Small intestine (tissue), 7 donors: ENCODE measurements around the gene CTSL. TPM values are rescaled to one million over a fixed set of nuclear protein-coding genes. Genes with fewer than 3 reads are reported as not detected.
"Not testable (repeated sequence)": the region's sequence is repeated elsewhere in the genome, so short reads cannot be mapped to it uniquely, and the experiment has no call there.

ENCODE experiments used
- DNase-seq, 2 donors: peaks; one replicate each; pipeline versions ENCODE4 v3.0.0 to v3.0.0-alpha.2; 2013
- FAIRE-seq: peaks from 2 replicates; lab custom pipeline; 2012; peaks lifted over from hg19 to GRCh38; lab: Jason Lieb, UNC
- H3K27ac ChIP-seq, 3 donors: one replicate each; pipeline ENCODE4 v1.5.1; 2013; ENCODE audit warnings: low read length in 2 of 3, mild to moderate bottlenecking in 2 of 3, control low read depth in 1 of 3, inconsistent platforms in 1 of 3, low read depth in 1 of 3, moderate library complexity in 1 of 3
- H3K27me3 ChIP-seq, 3 donors: one replicate each; pipeline ENCODE4 v1.6.1; 2013; ENCODE audit warnings: low read length in 3 of 3, inconsistent platforms in 1 of 3; ENCODE audit not compliant: control insufficient read depth in 3 of 3, insufficient read depth in 3 of 3
- H3K36me3 ChIP-seq, 3 donors: one replicate each; pipeline ENCODE4 v1.6.1; 2013; ENCODE audit warnings: low read length in 3 of 3, inconsistent platforms in 1 of 3, low read depth in 1 of 3, mild to moderate bottlenecking in 1 of 3, moderate library complexity in 1 of 3; ENCODE audit not compliant: control insufficient read depth in 3 of 3, insufficient read depth in 2 of 3
- H3K4me1 ChIP-seq, 3 donors: one replicate each; pipeline ENCODE4 v1.6.1; 2013; ENCODE audit warnings: low read length in 2 of 3, inconsistent platforms in 1 of 3, low read depth in 1 of 3, mild to moderate bottlenecking in 1 of 3, moderate library complexity in 1 of 3; ENCODE audit not compliant: control insufficient read depth in 3 of 3, insufficient read depth in 2 of 3
- H3K4me3 ChIP-seq, 3 donors: one replicate each; pipeline ENCODE4 v1.5.1; 2013; ENCODE audit warnings: low read length in 3 of 3, control low read depth in 1 of 3, inconsistent platforms in 1 of 3, low read depth in 1 of 3, mild to moderate bottlenecking in 1 of 3, moderate library complexity in 1 of 3
- H3K9me3 ChIP-seq, 2 donors: one replicate each; pipeline ENCODE4 v1.6.1; 2013; ENCODE audit warnings: low read depth in 1 of 2, low read length in 1 of 2; ENCODE audit not compliant: control insufficient read depth in 2 of 2, insufficient read depth in 1 of 2
- WGBS, 3 donors: extraction: QIAGEN DNeasy Blood & Tissue Kit; methylation state at CpG; one replicate each; pipeline ENCODE4 v1.1.7; 2013; 5-methylcytosine and 5-hydroxymethylcytosine counted together
- polyA plus RNA-seq, 4 donors: library from polyadenylated mRNA; stranded (reverse) in 3 of 4; unstranded in 1 of 4; fragments of 200-250 nt in 3 of 4; fragments of 120-200 nt in 1 of 4; gene quantifications; one replicate each; pipeline versions ENCODE4 v1.2.1 to v1.2.3, GENCODE V29; 2013
- donor health status: healthy with polysubstance abuse.
- donor health status: control.
- donor health status: control.
- donor health status: Bipolar disorder and iron deficiency.
- donor health status: healthy.

The CTSL gene
- polyA plus RNA-seq, 4 donors, result 21.0 to 108 (median 57.1) TPM

GRCh38 chr9:87733273-87734052, 7.5 kb downstream of the CTSL start:
- Histone ChIP-seq H3K4me3 (no peak overlapping the region), H3K27me3 (peaks cover 0 to 5% (median 0%) of the 10 kb centered on the region in 3 donors), H3K4me1 (no peaks in the 10 kb centered on the region), H3K27ac (no peak overlapping the region), H3K36me3 (peaks cover 0 to 7% (median 0%) of the 10 kb centered on the region in 3 donors), H3K9me3 (no peaks in the 10 kb centered on the region)
- DNase-seq, result no peak
- WGBS, 3 donors, result 84 to 89% (median 85%) methylated on average over 7 of the region's 7 CpGs
- no peak for FAIRE-seq

- no peak overlapping the region for H3K27ac ChIP-seq
- H3K9me3 ChIP-seq, result no peaks in the 10 kb centered on the region
- 37 to 61% (median 39%) methylated on average over 2 of the region's 2 CpGs for WGBS, 3 donors
- no peak for DNase-seq
- H3K27me3 ChIP-seq, result peaks cover 0 to 5% (median 0%) of the 10 kb centered on the region in 3 donors
- no peak overlapping the region for H3K4me3 ChIP-seq
- H3K4me1 ChIP-seq, result no peaks in the 10 kb centered on the region
- FAIRE-seq, result no peak
- peaks cover 0 to 2% (median 0%) of the 10 kb centered on the region in 3 donors for H3K36me3 ChIP-seq
These were observed 8.2 kb downstream of the CTSL start for GRCh38 chr9:87734106-87734505.

GRCh38 chr9:87739546-87739945, 13.6 kb downstream of the CTSL start:
- Histone ChIP-seq H3K4me3 (no peak overlapping the region), H3K36me3 (no peaks in the 10 kb centered on the region), H3K9me3 (peaks cover 0 to 6% of the 10 kb centered on the region in 2 donors), H3K27me3 (peaks cover 0 to 2% (median 0%) of the 10 kb centered on the region in 3 donors), H3K4me1 (no peaks in the 10 kb centered on the region), H3K27ac (no peak overlapping the region)
- DNase-seq (no peak), FAIRE-seq (no peak)
- WGBS, 3 donors, result 54 to 79% (median 66%) methylated on average over 3 of the region's 3 CpGs

- Histone ChIP-seq H3K4me1 (no peaks in the 10 kb centered on the region), H3K36me3 (no peaks in the 10 kb centered on the region), H3K4me3 (no peak overlapping the region), H3K27ac (no peak overlapping the region), H3K9me3 (peaks cover 0 to 6% of the 10 kb centered on the region in 2 donors), H3K27me3 (peaks cover 0 to 2% (median 0%) of the 10 kb centered on the region in 3 donors)
- no peak for FAIRE-seq
- WGBS, 3 donors, result 55 to 68% (median 61%) methylated on average over 3 of the region's 3 CpGs
- no peak for DNase-seq
These were observed 14.3 kb downstream of the CTSL start for GRCh38 chr9:87740209-87740608.

GRCh38 chr9:87741326-87741725, 15.4 kb downstream of the CTSL start:
- no peak overlapping the region for H3K27ac ChIP-seq
- 41 to 62% (median 56%) methylated on average over 4 of the region's 4 CpGs for WGBS, 3 donors
- no peak overlapping the region for H3K4me3 ChIP-seq
- H3K36me3 ChIP-seq, result no peaks in the 10 kb centered on the region
- FAIRE-seq (no peak), DNase-seq (no peak)
- H3K9me3 ChIP-seq, result peaks cover 0 to 6% of the 10 kb centered on the region in 2 donors
- H3K27me3 ChIP-seq, result peaks cover 0 to 2% (median 0%) of the 10 kb centered on the region in 3 donors
- H3K4me1 ChIP-seq, result no peaks in the 10 kb centered on the region

GRCh38 chr9:87741891-87742290, 16.0 kb downstream of the CTSL start:
- Histone ChIP-seq H3K27me3 (peaks cover 0 to 2% (median 0%) of the 10 kb centered on the region in 3 donors), H3K4me3 (no peak overlapping the region), H3K9me3 (peaks cover 0 to 6% of the 10 kb centered on the region in 2 donors), H3K27ac (no peak overlapping the region), H3K36me3 (no peaks in the 10 kb centered on the region), H3K4me1 (no peaks in the 10 kb centered on the region)
- DNase-seq (no peak), FAIRE-seq (no peak)
- WGBS, 3 donors, result 23 to 30% (median 23%) methylated on average over 5 of the region's 5 CpGs

GRCh38 chr9:87742813-87743428, 17.0 kb downstream of the CTSL start:
- peaks cover 0 to 2% (median 0%) of the 10 kb centered on the region in 3 donors for H3K27me3 ChIP-seq
- DNase-seq, result no peak
- no peak for FAIRE-seq
- no peaks in the 10 kb centered on the region for H3K36me3 ChIP-seq
- H3K27ac ChIP-seq, result no peak overlapping the region
- WGBS, 3 donors, result 61 to 67% (median 63%) methylated on average over 3 of the region's 3 CpGs
- H3K4me1 ChIP-seq, result no peaks in the 10 kb centered on the region
- no peak overlapping the region for H3K4me3 ChIP-seq
- H3K9me3 ChIP-seq, result peaks cover 0 to 6% of the 10 kb centered on the region in 2 donors

- not testable (repeated sequence) for H3K27me3 ChIP-seq, H3K4me3 ChIP-seq, H3K27ac ChIP-seq, H3K4me1 ChIP-seq, H3K9me3 ChIP-seq, DNase-seq, FAIRE-seq, H3K36me3 ChIP-seq
- WGBS, 3 donors, result 86 to 98% (median 92%) methylated on average over 5 to 6 of the region's 7 CpGs
These were observed 18.3 kb downstream of the CTSL start for GRCh38 chr9:87744247-87744646.
